ENCODE measurements around the gene SP6.

GRCh38 chr17:47875011-47875985, 24.3 kb upstream of the SP6 start:
- no peak for TF ChIP-seq POLR2A (IDR thresholded peaks at IDR 0.05; ENCODE audit: low read length)
- TF ChIP-seq GATA1 (IDR thresholded peaks at IDR 0.05; ENCODE audit: low read depth, low read length) = no peak

Measured in erythroblast (primary cell).